Measurements from ENCODE around the gene KIF6.

The KIF6 gene

GRCh38 chr6:39573541-39573940, 151.7 kb downstream of the KIF6 start:
- DNase-seq (ENCODE audit: extremely low spot score): no peak
- ChIA-PET CTCF (no interaction called here), POLR2A (no interaction called here)
- TF ChIP-seq LEF1 (IDR thresholded peaks at IDR 0.05; ENCODE audit: borderline replicate concordance) (no peak), FOXA1 (IDR thresholded peaks at IDR 0.05) (no peak), ELF4 (IDR thresholded peaks at IDR 0.05) (no peak), NFRKB (IDR thresholded peaks at IDR 0.05) (no peak), FOXM1 (IDR thresholded peaks at IDR 0.05; ENCODE audit: borderline replicate concordance) (no peak), BHLHE40 (IDR thresholded peaks at IDR 0.05; ENCODE audit: borderline replicate concordance) (no peak), ZNF384 (IDR thresholded peaks at IDR 0.05) (no peak), SUZ12 (IDR thresholded peaks at IDR 0.05) (no peak), FOXK2 (IDR thresholded peaks at IDR 0.05) (no peak), L3MBTL2 (conservative IDR thresholded peaks at IDR 0.05) (no peak), HDGF (IDR thresholded peaks at IDR 0.05; ENCODE audit: borderline replicate concordance) (no peak), TARDBP (IDR thresholded peaks at IDR 0.05) (no peak), CTBP1 (IDR thresholded peaks at IDR 0.05; ENCODE audit: borderline replicate concordance) (no peak), SP1 (IDR thresholded peaks at IDR 0.05) (no peak)
- TF ChIP-seq, protein P1, sequence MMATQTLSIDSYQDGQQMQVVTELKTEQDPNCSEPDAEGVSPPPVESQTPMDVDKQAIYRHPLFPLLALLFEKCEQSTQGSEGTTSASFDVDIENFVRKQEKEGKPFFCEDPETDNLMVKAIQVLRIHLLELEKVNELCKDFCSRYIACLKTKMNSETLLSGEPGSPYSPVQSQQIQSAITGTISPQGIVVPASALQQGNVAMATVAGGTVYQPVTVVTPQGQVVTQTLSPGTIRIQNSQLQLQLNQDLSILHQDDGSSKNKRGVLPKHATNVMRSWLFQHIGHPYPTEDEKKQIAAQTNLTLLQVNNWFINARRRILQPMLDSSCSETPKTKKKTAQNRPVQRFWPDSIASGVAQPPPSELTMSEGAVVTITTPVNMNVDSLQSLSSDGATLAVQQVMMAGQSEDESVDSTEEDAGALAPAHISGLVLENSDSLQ (IDR thresholded peaks at IDR 0.05): no peak

DNA sequence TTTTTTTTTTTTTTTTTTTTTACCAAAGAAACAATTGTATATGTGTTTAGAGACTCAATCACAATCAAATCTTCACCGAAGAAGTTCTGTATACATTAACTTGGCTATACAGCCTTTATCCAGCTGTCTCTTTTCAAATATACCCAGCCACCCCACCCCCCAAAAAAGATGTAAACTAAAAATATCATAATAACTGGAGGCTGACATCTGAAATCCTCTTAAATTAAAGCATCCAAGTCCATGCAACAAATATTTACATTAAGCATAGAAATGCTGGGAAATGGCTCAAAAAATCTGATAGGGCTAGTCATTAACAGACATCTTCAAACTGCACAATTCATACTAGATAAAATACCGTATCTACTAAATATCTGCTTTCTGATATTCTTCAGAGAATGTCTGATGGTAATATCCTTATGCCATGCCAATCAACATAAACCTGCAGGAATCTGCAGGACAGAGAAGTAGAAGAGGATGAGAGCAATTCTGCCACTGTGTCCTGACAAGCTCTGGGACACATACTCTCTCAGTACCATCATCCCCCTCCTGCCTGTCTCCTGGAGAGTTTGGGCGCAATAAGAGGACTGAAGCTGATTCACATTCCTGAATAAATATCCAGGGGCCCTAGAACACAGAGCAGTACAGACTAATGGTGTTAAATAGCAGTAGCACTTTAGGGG, 152.4 kb downstream of the KIF6 start:
- ChIA-PET POLR2A (no interaction called here), CTCF (no interaction called here)
- DNase-seq (ENCODE audit: extremely low spot score): no peak
- TF ChIP-seq HDGF (IDR thresholded peaks at IDR 0.05; ENCODE audit: borderline replicate concordance) (no peak), FOXK2 (IDR thresholded peaks at IDR 0.05) (no peak), CTBP1 (IDR thresholded peaks at IDR 0.05; ENCODE audit: borderline replicate concordance) (no peak), ZNF384 (IDR thresholded peaks at IDR 0.05) (no peak), BHLHE40 (IDR thresholded peaks at IDR 0.05; ENCODE audit: borderline replicate concordance) (no peak), NFRKB (IDR thresholded peaks at IDR 0.05) (no peak), LEF1 (IDR thresholded peaks at IDR 0.05; ENCODE audit: borderline replicate concordance) (no peak), TARDBP (IDR thresholded peaks at IDR 0.05) (no peak), SP1 (IDR thresholded peaks at IDR 0.05) (no peak), L3MBTL2 (conservative IDR thresholded peaks at IDR 0.05) (no peak), SUZ12 (IDR thresholded peaks at IDR 0.05) (no peak)

DNA sequence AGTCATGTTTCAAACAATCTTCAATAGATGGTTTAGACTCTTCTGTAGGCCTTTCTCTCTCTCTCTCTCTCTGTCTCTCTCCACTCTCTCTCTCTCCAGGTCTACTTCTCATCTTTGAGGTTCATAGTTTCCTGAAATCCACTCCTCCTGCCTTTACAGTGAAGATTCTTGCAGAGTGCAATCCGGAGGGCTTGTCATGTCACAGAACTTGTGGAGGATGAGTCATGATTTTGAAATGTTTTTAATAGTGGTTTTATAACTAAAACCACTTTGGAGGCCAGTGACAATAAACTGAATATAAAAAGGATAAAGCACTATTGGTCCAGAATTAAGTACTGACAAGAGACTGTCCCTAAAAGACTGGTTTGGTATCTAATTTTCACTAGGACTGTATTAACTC, 156.3 kb downstream of the KIF6 start:
- POLR2A ChIA-PET: no interaction called here
- TF ChIP-seq FOXK2 (IDR thresholded peaks at IDR 0.05) (no peak), CTBP1 (IDR thresholded peaks at IDR 0.05; ENCODE audit: borderline replicate concordance) (no peak), L3MBTL2 (conservative IDR thresholded peaks at IDR 0.05) (no peak), TARDBP (IDR thresholded peaks at IDR 0.05) (no peak), BHLHE40 (IDR thresholded peaks at IDR 0.05; ENCODE audit: borderline replicate concordance) (no peak)
- no peak for DNase-seq (ENCODE audit: extremely low spot score)
- CTCF ChIA-PET: no interaction called here

GRCh38 chr6:39567091-39567490, 158.1 kb downstream of the KIF6 start:
- no peak for TF ChIP-seq FOXK2 (IDR thresholded peaks at IDR 0.05)
- no peak for TF ChIP-seq SP1 (IDR thresholded peaks at IDR 0.05)
- no peak for TF ChIP-seq ZNF384 (IDR thresholded peaks at IDR 0.05)
- no peak for TF ChIP-seq HDGF (IDR thresholded peaks at IDR 0.05; ENCODE audit: borderline replicate concordance)
- POLR2A ChIA-PET: no interaction called here
- DNase-seq (ENCODE audit: extremely low spot score): no peak
- CTCF ChIA-PET: no interaction called here

- TF ChIP-seq L3MBTL2 (conservative IDR thresholded peaks at IDR 0.05): no peak
- TF ChIP-seq FOXM1 (IDR thresholded peaks at IDR 0.05; ENCODE audit: borderline replicate concordance): no peak
- TF ChIP-seq, protein P1 (IDR thresholded peaks at IDR 0.05): no peak
- no peak for TF ChIP-seq SP1 (IDR thresholded peaks at IDR 0.05)
- TF ChIP-seq CTBP1 (IDR thresholded peaks at IDR 0.05; ENCODE audit: borderline replicate concordance): no peak
- TF ChIP-seq TARDBP (IDR thresholded peaks at IDR 0.05): no peak
- TF ChIP-seq NFRKB (IDR thresholded peaks at IDR 0.05): no peak
- no peak for TF ChIP-seq ZNF384 (IDR thresholded peaks at IDR 0.05)
- no peak for TF ChIP-seq HDGF (IDR thresholded peaks at IDR 0.05; ENCODE audit: borderline replicate concordance)
- no peak for TF ChIP-seq SUZ12 (IDR thresholded peaks at IDR 0.05)
- TF ChIP-seq LEF1 (IDR thresholded peaks at IDR 0.05; ENCODE audit: borderline replicate concordance): no peak
- no peak for TF ChIP-seq ELF4 (IDR thresholded peaks at IDR 0.05)
- TF ChIP-seq BHLHE40 (IDR thresholded peaks at IDR 0.05; ENCODE audit: borderline replicate concordance): no peak
- no peak for TF ChIP-seq FOXK2 (IDR thresholded peaks at IDR 0.05)
- DNase-seq (ENCODE audit: extremely low spot score): no peak
- ChIA-PET CTCF (no interaction called here), POLR2A (no interaction called here)
These were observed 158.8 kb downstream of the KIF6 start for GRCh38 chr6:39566456-39566855.

DNA sequence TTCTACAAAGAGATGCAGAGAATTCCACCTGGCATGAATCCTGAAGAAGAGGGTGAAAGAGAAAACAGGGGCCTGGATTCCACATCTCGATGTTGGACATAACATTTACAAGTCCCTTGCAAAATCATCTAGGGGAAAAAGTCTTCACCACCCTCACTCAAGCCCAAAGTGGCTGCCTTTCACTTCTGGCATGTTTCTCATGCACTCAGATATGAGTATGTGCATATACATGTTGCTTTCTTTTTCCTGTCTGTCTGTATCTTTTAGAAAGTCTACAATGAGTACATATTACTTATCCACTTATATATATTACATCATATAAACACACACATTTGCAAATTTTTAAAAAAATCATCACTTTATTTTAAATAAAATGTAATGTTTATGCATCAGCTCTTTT, 159.3 kb downstream of the KIF6 start:
- ChIA-PET POLR2A (no interaction called here), CTCF (no interaction called here)
- TF ChIP-seq FOXK2 (IDR thresholded peaks at IDR 0.05) (no peak), FOXM1 (IDR thresholded peaks at IDR 0.05; ENCODE audit: borderline replicate concordance) (no peak), BHLHE40 (IDR thresholded peaks at IDR 0.05; ENCODE audit: borderline replicate concordance) (no peak), FOXA1 (IDR thresholded peaks at IDR 0.05) (no peak), SUZ12 (IDR thresholded peaks at IDR 0.05) (no peak), ARNT (IDR thresholded peaks at IDR 0.05) (no peak), HDGF (IDR thresholded peaks at IDR 0.05; ENCODE audit: borderline replicate concordance) (no peak), TARDBP (IDR thresholded peaks at IDR 0.05) (no peak), SP1 (IDR thresholded peaks at IDR 0.05) (no peak), NFRKB (IDR thresholded peaks at IDR 0.05) (no peak), CTBP1 (IDR thresholded peaks at IDR 0.05; ENCODE audit: borderline replicate concordance) (no peak), LEF1 (IDR thresholded peaks at IDR 0.05; ENCODE audit: borderline replicate concordance) (no peak), L3MBTL2 (conservative IDR thresholded peaks at IDR 0.05) (no peak), ELF4 (IDR thresholded peaks at IDR 0.05) (no peak), ZNF384 (IDR thresholded peaks at IDR 0.05) (no peak)
- TF ChIP-seq, protein P1 (IDR thresholded peaks at IDR 0.05): no peak
- no peak for DNase-seq (ENCODE audit: extremely low spot score)
